CD4-positive, alpha-beta T cell (primary cell): ENCODE data around the gene HOOK2. TPM values are rescaled to one million over a fixed set of nuclear protein-coding genes. Genes with fewer than 3 reads are reported as not detected.
"Not testable (repeated sequence)": the region's sequence is repeated elsewhere in the genome, so short reads cannot be mapped to it uniquely, and the experiment has no call there.

Source experiments
- ATAC-seq: fragments of 200-7000 bp; cut with Tn5 transposase; one replicate; pipeline ENCODE4 v1.10.0; 2022; ENCODE audit warnings: mild to moderate bottlenecking; ENCODE audit not compliant: poor library complexity
- CTCF ChIA-PET: fragments of 350-600 bp; sonication (Branson Sonifier 250); formaldehyde crosslinking; loops from one replicate; lab custom pipeline; 2021; ENCODE audit warnings: antibody characterized with exemption, inconsistent platforms; lab: Charles Lee
- POLR2A ChIA-PET: fragments of 350-600 bp; sonication (Branson Sonifier 250); formaldehyde crosslinking; loops from one replicate; lab custom pipeline; 2021; ENCODE audit warnings: antibody characterized with exemption, inconsistent platforms; lab: Charles Lee
- DNase-seq, 14 experiments: peaks; one replicate each; pipeline ENCODE4 v3.0.0-alpha.2; 2013 to 2020; ENCODE audit warnings: mixed read lengths in 2 of 14
- H3K27ac ChIP-seq, 2 donors: one replicate each; pipeline versions ENCODE4 v1.5.1 to v1.7.0; 2013; ENCODE audit warnings: low read length in 2 of 2, low read depth in 1 of 2, mild to moderate bottlenecking in 1 of 2
- H3K27me3 ChIP-seq, 2 experiments: 1 replicate in 1 of 2; 2 replicates in 1 of 2; pipeline versions ENCODE4 v1.6.1 to v1.7.0; 2013; ENCODE audit warnings: low read length in 2 of 2, control low read depth in 1 of 2, mild to moderate bottlenecking in 1 of 2, moderate library complexity in 1 of 2; ENCODE audit not compliant: insufficient read depth in 2 of 2, control insufficient read depth in 1 of 2
- H3K36me3 ChIP-seq: one replicate; pipeline ENCODE4 v1.6.1; 2013; ENCODE audit warnings: low read length, control low read depth; ENCODE audit not compliant: insufficient read depth
- H3K4me1 ChIP-seq: one replicate; pipeline ENCODE4 v1.6.1; 2013; ENCODE audit warnings: low read length, control low read depth; ENCODE audit not compliant: insufficient read depth
- H3K4me3 ChIP-seq: one replicate; pipeline ENCODE4 v1.5.1; 2013; ENCODE audit warnings: mild to moderate bottlenecking, low read length, moderate library complexity
- H3K9me3 ChIP-seq, 2 experiments: 1 replicate in 1 of 2; 2 replicates in 1 of 2; pipeline versions ENCODE4 v1.6.1 to v1.7.0; 2013; ENCODE audit warnings: low read length in 2 of 2, mild to moderate bottlenecking in 2 of 2, control low read depth in 1 of 2, moderate library complexity in 1 of 2; ENCODE audit not compliant: control insufficient read depth in 1 of 2, insufficient read depth in 1 of 2
- H3K27ac Mint-ChIP-seq: one replicate; pipeline ENCODE4 v1.8.0; 2020; ENCODE audit warnings: mixed read lengths
- H3K27me3 Mint-ChIP-seq: one replicate; pipeline ENCODE4 v1.8.0; 2021; ENCODE audit warnings: mixed read lengths
- H3K36me3 Mint-ChIP-seq: one replicate; pipeline ENCODE4 v1.8.0; 2021; ENCODE audit warnings: low read depth, mixed read lengths
- H3K4me1 Mint-ChIP-seq: one replicate; pipeline ENCODE4 v1.8.0; 2021; ENCODE audit warnings: low read depth, mixed read lengths
- H3K4me3 Mint-ChIP-seq: one replicate; pipeline ENCODE4 v1.8.0; 2020; ENCODE audit warnings: mild to moderate bottlenecking, mixed read lengths
- H3K9me3 Mint-ChIP-seq: one replicate; pipeline ENCODE4 v1.8.0; 2020; ENCODE audit warnings: mixed read lengths
- CTCF ChIP-seq: fragments of 200-600 bp; IDR thresholded peaks from one replicate; pipeline ENCODE4 v1.8.0; 2022; ENCODE audit warnings: antibody characterized with exemption, mild to moderate bottlenecking
- intact Hi-C, 2 experiments: fragments of 100-400 bp; cut with DNase I in 1 of 2; cut with micrococcal nuclease in 1 of 2; formaldehyde crosslinking; loops; one replicate each; pipeline versions ENCODE4 v1.15.1 to v1.9.0; 2023 to 2025; cut with DNase I, micrococcal nuclease
- microRNA-seq: library from miRNA; unstranded; fragments of <30 nt; microRNA quantifications from one replicate; pipeline ENCODE4 v1.2.0, GENCODE V29; 2021; ENCODE audit warnings: borderline microRNAs expressed, borderline replicate concordance
- total RNA-seq, 174 experiments: library from RNA in 2 of 174; stranded (reverse) in 2 of 174; gene quantifications; one replicate each; pipeline ENCODE4 v1.2.3 and lab custom pipeline; 2021 to 2026

HOOK2 gene
- total RNA-seq, 2 experiments from 2014 or later, result 14.8 to 17.0 TPM

- Mint-ChIP-seq H3K4me3 (no peak overlapping the region), H3K27ac (no peak overlapping the region), H3K27me3 (no peaks in the 10 kb centered on the region), H3K36me3 (peaks cover 47% of the 10 kb centered on the region), H3K4me1 (peaks cover 18% of the 10 kb centered on the region), H3K9me3 (no peaks in the 10 kb centered on the region)
- Histone ChIP-seq H3K36me3 (peaks cover 57% of the 10 kb centered on the region), H3K27ac (no peak overlapping the region), H3K4me3 (no peak overlapping the region), H3K4me1 (peaks cover 9% of the 10 kb centered on the region), H3K9me3 (no peaks in the 10 kb centered on the region), H3K27me3 (no peaks in the 10 kb centered on the region)
- no peak for DNase-seq
- TF ChIP-seq CTCF, result no peak
- POLR2A ChIA-PET, result interaction anchor here (0.7 kb wide), 1 partner anchor 19 kb away, joined by 4 read pairs; the partner anchor contains the start of gene TRIR
- ATAC-seq, result no peak
- intact Hi-C loops, result loop anchor here (2.0 kb wide), 3 partner anchors 43 to 131 kb away; no protein-coding TSS in a partner anchor
- CTCF ChIA-PET, result interaction anchor here (0.9 to 3.2 kb wide), 4 partner anchors 40 to 50 kb away, joined by 3 to 20 read pairs (median 6); no protein-coding TSS in a partner anchor
Measured at GRCh38 chr19:12715929-12716328, 59.4 kb downstream of the HOOK2 start.

- peaks cover 1% of the 10 kb centered on the region for H3K4me1 ChIP-seq
- intact Hi-C loops, result no loop called here
- TF ChIP-seq CTCF, result no peak
- no peaks in the 10 kb centered on the region for H3K9me3 ChIP-seq
- no peaks in the 10 kb centered on the region for H3K9me3 Mint-ChIP-seq
- no peaks in the 10 kb centered on the region for H3K27me3 Mint-ChIP-seq
- H3K4me3 Mint-ChIP-seq, result no peak overlapping the region
- DNase-seq, result peak in 1 of 14 experiments; percentile 21
- peaks cover 64% of the 10 kb centered on the region for H3K36me3 ChIP-seq
- no peak overlapping the region for H3K27ac ChIP-seq
- peaks cover 55% of the 10 kb centered on the region for H3K36me3 Mint-ChIP-seq
- ChIA-PET POLR2A (no interaction called here), CTCF (interaction anchor here (1.7 to 3.2 kb wide), 2 partner anchors 43 to 46 kb away, joined by 7 to 20 read pairs; no protein-coding TSS in a partner anchor)
- H3K27me3 ChIP-seq, result no peaks in the 10 kb centered on the region
- H3K27ac Mint-ChIP-seq, result no peak overlapping the region
- peaks cover 12% of the 10 kb centered on the region for H3K4me1 Mint-ChIP-seq
- H3K4me3 ChIP-seq, result no peak overlapping the region
- ATAC-seq, result no peak
Measured at GRCh38 chr19:12715102-12715501, 60.2 kb downstream of the HOOK2 start.

- intact Hi-C loops, DNase-seq, ATAC-seq, H3K27ac Mint-ChIP-seq, H3K4me3 ChIP-seq, POLR2A ChIA-PET, H3K4me1 ChIP-seq, CTCF ChIA-PET, H3K9me3 Mint-ChIP-seq, H3K4me3 Mint-ChIP-seq, H3K9me3 ChIP-seq, H3K4me1 Mint-ChIP-seq, H3K27me3 ChIP-seq, H3K27me3 Mint-ChIP-seq, H3K27ac ChIP-seq: not testable (repeated sequence)
- peaks cover 61% of the 10 kb centered on the region for H3K36me3 ChIP-seq
- peaks cover 54% of the 10 kb centered on the region for H3K36me3 Mint-ChIP-seq
Measured at GRCh38 chr19:12713304-12713703, 62.0 kb downstream of the HOOK2 start.

Small RNA genes lying within 50 kb of the gene (microRNA-seq; reads per million reads assigned to microRNA genes)
- not detected for gene MIR5684

Other genes starting within 250 kb of the HOOK2 start
- 10 to 100 TPM; 17.3 to 18.0 TPM for gene ZNF564, start 224.1 kb downstream of the HOOK2 start, total RNA-seq
- 1 to 10 TPM; 6.2 to 7.1 TPM for gene ZNF490, start 164.7 kb downstream of the HOOK2 start, total RNA-seq
- 100 to 1,000 TPM; 102 to 103 TPM for gene ZNF791, start 164.6 kb downstream of the HOOK2 start, total RNA-seq
- gene MAN2B1, start 108.8 kb downstream of the HOOK2 start, total RNA-seq, result 100 to 1,000 TPM in 1 of 2 experiments, 10 to 100 TPM in 1; 95.9 to 109 TPM
- 1 to 10 TPM; 6.5 to 6.6 TPM for gene WDR83, start 108.7 kb downstream of the HOOK2 start, total RNA-seq
- 100 to 1,000 TPM; 112 to 113 TPM for gene DHPS, start 93.7 kb downstream of the HOOK2 start, total RNA-seq
- gene GNG14, start 87.6 kb downstream of the HOOK2 start, total RNA-seq, result not detected
- 1 to 10 TPM; 2.2 to 2.4 TPM for gene FBXW9, start 78.9 kb downstream of the HOOK2 start, total RNA-seq
- 10 to 100 TPM; 47.3 to 47.4 TPM for gene TNPO2, start 51.6 kb downstream of the HOOK2 start, total RNA-seq
- 100 to 1,000 TPM; 194 to 201 TPM for gene TRIR, start 40.9 kb downstream of the HOOK2 start, total RNA-seq
- gene GET3, start 38.1 kb downstream of the HOOK2 start, total RNA-seq, result 10 to 100 TPM; 13.9 to 14.5 TPM
- not detected for gene BEST2, start 23.8 kb downstream of the HOOK2 start, total RNA-seq
- gene JUNB, start 15.9 kb upstream of the HOOK2 start, total RNA-seq, result 1,000 to 10,000 TPM; 2,467 to 2,518 TPM
- gene PRDX2, start 26.2 kb upstream of the HOOK2 start, total RNA-seq, result 10 to 100 TPM; 59.7 to 65.9 TPM
- gene THSD8, start 26.5 kb upstream of the HOOK2 start, total RNA-seq, result 1 to 10 TPM in 1 of 2 experiments, not detected in 1; 1.3 TPM
- 1 to 10 TPM; 1.5 to 2.7 TPM for gene RNASEH2A, start 31.0 kb upstream of the HOOK2 start, total RNA-seq
- not detected for gene RTBDN, start 59.0 kb upstream of the HOOK2 start, total RNA-seq
- under 1 TPM; 0.22 to 0.60 TPM for gene MAST1, start 63.0 kb upstream of the HOOK2 start, total RNA-seq
- 10 to 100 TPM; 10.4 to 11.1 TPM for gene DNASE2, start 105.9 kb upstream of the HOOK2 start, total RNA-seq
- not detected for gene KLF1, start 111.6 kb upstream of the HOOK2 start, total RNA-seq
- gene GCDH, start 115.6 kb upstream of the HOOK2 start, total RNA-seq, result 10 to 100 TPM; 39.2 to 42.1 TPM
- 1 to 10 TPM; 2.1 to 3.5 TPM for gene SYCE2, start 143.7 kb upstream of the HOOK2 start, total RNA-seq
- gene FARSA, start 158.2 kb upstream of the HOOK2 start, total RNA-seq, result 10 to 100 TPM; 17.2 TPM
- gene CALR, start 163.1 kb upstream of the HOOK2 start, total RNA-seq, result 100 to 1,000 TPM; 558 to 559 TPM
- 10 to 100 TPM; 90.0 to 92.7 TPM for gene RAD23A, start 170.3 kb upstream of the HOOK2 start, total RNA-seq
- gene GADD45GIP1, start 181.7 kb upstream of the HOOK2 start, total RNA-seq, result 10 to 100 TPM; 12.1 to 12.8 TPM
- gene DAND5, start 194.0 kb upstream of the HOOK2 start, total RNA-seq, result not detected
- 1 to 10 TPM; 3.0 to 3.3 TPM for gene NFIX, start 219.9 kb upstream of the HOOK2 start, total RNA-seq